ENCODE results near the gene CUL4A.
"Not testable (repeated sequence)": the region's sequence is repeated elsewhere in the genome, so short reads cannot be mapped to it uniquely, and the experiment has no call there.

The CUL4A gene

GRCh38 chr13:113293686-113294085, 84.3 kb downstream of the CUL4A start:
- peak; percentile 6 to 24 for DNase-seq

DNA sequence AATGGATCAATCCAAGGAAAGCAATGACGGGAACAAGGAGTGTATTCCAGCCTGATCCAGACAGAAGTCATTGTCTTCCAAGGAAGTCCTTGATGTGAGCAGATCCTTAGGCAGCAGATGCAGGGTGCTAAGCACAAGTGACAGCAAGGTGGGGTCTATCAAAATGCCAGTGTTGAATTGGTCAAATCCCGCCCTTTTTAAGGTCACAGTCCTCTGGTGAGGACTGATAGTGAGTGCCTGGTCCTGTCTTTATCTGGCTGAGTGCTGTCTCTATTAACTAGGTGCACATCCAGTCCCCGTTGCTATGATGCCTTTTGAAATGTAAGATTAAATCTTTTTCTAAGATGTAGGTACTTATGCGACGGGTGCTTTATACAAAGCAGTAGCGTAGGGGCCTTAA, 86.4 kb downstream of the CUL4A start:
- no peak for DNase-seq

DNA sequence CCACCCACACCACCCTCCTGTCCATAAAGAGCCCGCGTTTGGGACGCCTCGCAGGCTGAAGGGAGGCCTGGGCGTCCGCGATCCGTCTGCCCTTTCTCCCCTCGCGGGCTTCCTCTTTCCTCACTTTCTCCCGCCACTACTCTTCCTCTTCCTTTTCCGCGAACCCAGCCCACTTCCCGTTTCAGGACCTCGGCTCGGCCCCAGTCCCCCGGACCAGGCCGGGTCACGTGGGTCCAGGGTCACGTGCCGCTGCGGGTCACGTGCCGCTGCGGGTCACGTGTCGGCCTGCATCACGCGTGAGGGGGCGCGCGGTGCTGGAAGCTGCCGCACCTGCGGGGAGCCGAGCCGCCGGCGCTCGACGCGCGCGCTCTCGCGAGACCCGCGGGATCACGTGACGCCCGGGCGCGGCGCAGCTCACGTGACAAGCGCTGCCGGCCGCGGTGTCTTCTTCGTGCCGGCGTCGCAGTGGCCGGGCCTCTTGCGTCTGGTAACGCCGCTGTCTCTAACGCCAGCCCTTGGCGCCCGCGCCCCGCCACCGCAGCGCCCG, 87.5 kb downstream of the CUL4A start, which contains the start of gene LAMP1:
Gene LAMP1 (plus strand): TSS at position 417 of the 547 bp plus-strand sequence. CDS start 196 bp downstream, outside the sequence.
- DNase-seq = peak; percentile 91

DNA sequence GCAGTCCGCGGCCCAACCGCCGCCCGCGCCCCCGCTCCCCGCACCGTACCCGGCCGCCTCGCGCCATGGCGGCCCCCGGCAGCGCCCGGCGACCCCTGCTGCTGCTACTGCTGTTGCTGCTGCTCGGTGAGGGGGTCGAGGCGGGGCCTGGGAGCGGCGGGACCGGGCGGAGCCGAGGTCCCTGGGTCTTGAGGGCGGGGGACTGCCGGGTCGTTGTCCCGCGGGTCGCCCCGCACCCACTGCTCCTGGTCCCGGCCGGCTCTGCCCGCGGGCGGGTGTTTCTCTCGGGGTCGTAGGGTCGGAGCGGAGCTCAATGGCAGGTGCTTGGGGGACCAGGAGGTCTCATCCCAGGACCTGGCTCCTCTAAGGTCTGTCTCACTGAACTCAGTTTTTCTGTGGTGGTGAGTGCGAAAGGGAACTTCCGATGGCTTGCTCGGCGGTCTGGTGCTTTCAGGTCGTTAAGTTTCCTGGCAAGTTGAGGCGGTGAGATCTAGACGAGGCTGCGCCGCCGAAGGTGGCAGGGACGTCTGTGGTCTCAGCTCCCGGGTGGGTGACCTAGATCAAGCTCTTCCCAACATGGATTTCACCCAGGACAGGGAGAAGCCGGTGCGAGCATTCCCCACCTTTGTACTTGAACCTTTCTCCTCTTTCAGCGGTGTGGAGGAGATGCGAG, 88.1 kb downstream of the CUL4A start:
- peak; percentile 50 to 53 for DNase-seq

- DNase-seq = peak; percentile 53 to 56
These were observed 88.9 kb downstream of the CUL4A start for GRCh38 chr13:113298043-113298945.

DNA sequence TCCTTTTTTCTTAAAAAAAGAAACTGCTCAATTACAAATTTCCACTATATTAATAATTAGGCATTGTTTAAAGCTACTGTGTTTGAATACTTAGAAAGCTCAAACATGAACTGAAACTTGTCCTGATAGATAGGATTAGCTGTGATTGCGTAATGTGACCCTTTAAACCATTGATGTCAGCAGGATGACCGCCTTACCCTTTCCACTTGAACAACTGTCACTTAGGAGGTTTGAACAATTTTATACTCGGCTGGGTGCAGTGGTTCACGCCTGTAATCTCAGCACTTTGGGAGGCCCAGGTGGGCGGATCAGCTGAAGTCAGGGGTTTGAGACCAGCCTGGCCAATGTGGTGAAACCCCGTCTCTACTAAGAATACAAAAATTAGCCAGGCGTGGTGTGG, 90.5 kb downstream of the CUL4A start:
- DNase-seq = peak; percentile 26 to 49

- no peak for DNase-seq
These were observed 93.6 kb downstream of the CUL4A start for GRCh38 chr13:113302986-113303385.

- no peak for DNase-seq
These were observed 94.7 kb downstream of the CUL4A start for GRCh38 chr13:113304121-113304520.

DNA sequence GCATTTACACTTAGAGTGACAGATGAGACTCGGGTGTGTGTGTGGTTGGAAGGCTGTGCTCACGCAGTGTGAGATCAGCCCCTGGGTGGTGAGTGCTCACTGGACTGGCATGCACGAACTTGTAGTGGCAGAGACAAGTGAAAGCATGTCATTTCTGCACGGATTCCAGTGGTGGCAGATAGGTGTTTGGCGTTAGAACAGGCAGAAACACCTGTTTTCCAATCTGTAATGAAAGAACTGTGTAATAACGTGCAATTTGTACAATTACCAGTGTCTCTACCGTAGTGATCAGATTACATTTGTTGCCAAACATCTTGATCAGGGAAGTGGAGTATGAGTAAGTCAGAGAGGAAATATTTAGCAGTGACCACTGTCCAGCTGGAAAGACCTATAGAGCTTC, 95.8 kb downstream of the CUL4A start:
- DNase-seq = no peak

DNA sequence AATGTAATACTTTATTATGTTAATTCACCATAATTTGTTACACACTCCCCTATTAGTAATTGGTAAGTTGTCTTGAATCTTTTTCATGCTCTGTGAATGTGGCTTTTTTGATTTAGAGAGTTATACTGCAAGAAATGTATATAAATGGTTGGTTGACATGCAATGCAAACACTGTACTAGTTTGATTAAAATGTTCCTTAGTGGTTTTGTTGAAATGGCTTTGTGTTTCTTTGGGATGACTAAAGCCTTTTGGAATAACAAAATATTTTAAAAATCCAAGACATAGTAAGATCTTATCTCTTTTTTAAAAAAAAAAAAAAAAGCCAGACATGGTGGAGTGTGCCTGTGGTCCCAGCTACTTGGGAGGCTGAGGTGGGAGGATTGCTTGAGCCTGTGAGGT, 98.1 kb downstream of the CUL4A start:
- DNase-seq = no peak

DNA sequence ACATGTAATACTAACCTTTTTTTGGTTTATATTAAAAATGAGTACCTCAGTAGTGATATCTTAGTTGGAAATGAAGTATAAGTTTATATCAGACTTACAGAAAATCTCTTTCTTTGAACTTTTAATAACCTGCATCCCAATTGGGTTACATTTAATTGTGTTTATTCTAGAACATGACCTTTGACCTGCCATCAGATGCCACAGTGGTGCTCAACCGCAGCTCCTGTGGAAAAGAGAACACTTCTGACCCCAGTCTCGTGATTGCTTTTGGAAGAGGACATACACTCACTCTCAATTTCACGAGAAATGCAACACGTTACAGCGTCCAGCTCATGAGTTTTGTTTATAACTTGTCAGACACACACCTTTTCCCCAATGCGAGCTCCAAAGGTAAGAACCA, 100.1 kb downstream of the CUL4A start:
- DNase-seq = no peak

- not testable (repeated sequence) for DNase-seq
These were observed 104.7 kb downstream of the CUL4A start for GRCh38 chr13:113314112-113314511.

- not testable (repeated sequence) for DNase-seq
These were observed 105.6 kb downstream of the CUL4A start for GRCh38 chr13:113314895-113315470.

DNA sequence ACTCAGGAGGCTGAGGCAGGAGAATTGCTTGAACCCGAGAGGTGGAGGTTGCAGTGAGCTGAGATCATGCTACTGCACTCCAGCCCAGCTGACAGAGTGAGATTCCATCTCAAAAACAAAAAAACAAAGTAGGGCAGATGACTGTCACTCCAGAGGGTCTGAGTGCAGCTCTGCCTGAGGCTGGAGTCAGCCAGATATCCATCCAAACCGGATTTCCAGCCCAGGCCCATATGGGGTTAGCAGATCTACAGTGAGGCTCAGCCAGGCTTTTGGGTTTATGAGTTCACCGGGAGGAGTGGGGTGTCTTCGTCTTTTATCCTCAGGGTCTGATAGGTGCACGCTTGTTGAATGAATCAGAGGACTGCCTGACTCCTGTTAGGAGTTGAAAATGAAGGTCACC, 106.6 kb downstream of the CUL4A start:
- DNase-seq = no peak
